ENCODE measurements around the gene PPIP5K2.

DNA sequence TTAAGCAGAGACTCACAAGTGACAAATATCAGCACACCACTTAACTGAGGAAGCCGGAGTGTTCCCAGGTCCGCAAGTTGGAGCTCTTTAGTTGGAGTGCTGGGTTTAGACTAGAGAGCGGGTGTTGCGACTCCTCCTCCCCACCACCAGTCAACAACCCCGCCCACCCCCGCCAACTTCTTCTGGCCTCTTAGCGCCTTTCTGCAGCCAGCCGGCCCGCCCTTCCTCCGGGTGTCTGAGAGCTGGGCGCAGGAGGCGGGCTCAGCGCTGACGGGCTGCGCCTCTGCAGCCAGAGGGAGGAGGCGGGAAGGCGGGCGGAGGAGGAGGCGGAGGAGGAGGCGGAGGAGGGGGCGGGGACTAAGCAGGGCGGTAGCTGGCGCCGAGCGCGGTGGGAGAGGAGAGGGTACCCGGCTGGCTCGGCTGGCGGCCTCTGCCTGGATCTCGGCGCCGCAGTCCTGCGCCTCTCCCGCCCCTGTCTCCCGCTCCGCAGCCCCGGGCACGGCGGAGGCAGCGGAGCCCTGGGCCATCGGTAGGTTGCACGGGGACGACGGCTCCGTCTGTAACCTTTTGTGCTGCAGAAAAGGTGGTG lies 138.4 kb downstream of the PPIP5K2 start, which contains the start of gene MACIR:
- no peak for TF ChIP-seq EP300 (IDR thresholded peaks at IDR 0.05; ENCODE audit: borderline replicate concordance in 1 of 2, low read depth in 2 of 2, low read length in 2 of 2)
- TF ChIP-seq, protein P1, sequence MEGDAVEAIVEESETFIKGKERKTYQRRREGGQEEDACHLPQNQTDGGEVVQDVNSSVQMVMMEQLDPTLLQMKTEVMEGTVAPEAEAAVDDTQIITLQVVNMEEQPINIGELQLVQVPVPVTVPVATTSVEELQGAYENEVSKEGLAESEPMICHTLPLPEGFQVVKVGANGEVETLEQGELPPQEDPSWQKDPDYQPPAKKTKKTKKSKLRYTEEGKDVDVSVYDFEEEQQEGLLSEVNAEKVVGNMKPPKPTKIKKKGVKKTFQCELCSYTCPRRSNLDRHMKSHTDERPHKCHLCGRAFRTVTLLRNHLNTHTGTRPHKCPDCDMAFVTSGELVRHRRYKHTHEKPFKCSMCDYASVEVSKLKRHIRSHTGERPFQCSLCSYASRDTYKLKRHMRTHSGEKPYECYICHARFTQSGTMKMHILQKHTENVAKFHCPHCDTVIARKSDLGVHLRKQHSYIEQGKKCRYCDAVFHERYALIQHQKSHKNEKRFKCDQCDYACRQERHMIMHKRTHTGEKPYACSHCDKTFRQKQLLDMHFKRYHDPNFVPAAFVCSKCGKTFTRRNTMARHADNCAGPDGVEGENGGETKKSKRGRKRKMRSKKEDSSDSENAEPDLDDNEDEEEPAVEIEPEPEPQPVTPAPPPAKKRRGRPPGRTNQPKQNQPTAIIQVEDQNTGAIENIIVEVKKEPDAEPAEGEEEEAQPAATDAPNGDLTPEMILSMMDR (IDR thresholded peaks at IDR 0.05; ENCODE audit: control extremely low read depth in 1 of 3, insufficient read depth in 1 of 3, low read depth in 1 of 3, low read length in 3 of 3), result no peak
- peak; percentile 87 for TF ChIP-seq POLR2AphosphoS5 (IDR thresholded peaks at IDR 0.05; ENCODE audit: low read depth, low read length)
- TF ChIP-seq, protein P2, sequence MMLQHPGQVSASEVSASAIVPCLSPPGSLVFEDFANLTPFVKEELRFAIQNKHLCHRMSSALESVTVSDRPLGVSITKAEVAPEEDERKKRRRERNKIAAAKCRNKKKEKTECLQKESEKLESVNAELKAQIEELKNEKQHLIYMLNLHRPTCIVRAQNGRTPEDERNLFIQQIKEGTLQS (IDR thresholded peaks at IDR 0.05; ENCODE audit: insufficient read depth, low read depth, low read length), result no peak
- no peak for TF ChIP-seq EZH2 (IDR thresholded peaks at IDR 0.05; ENCODE audit: low read depth, low read length, severe bottlenecking)
- peak; percentile 61; the same call in 1 of the 2 replicates for TF ChIP-seq EGR1 (IDR thresholded peaks at IDR 0.05; ENCODE audit: borderline replicate concordance, low read depth, low read length)
- TF ChIP-seq MAFK (IDR thresholded peaks at IDR 0.05; ENCODE audit: low read depth, low read length), result no peak
- TF ChIP-seq, protein P3, sequence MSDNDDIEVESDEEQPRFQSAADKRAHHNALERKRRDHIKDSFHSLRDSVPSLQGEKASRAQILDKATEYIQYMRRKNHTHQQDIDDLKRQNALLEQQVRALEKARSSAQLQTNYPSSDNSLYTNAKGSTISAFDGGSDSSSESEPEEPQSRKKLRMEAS (IDR thresholded peaks at IDR 0.05), result no peak
- TF ChIP-seq POLR2A (IDR thresholded peaks at IDR 0.05; ENCODE audit: control extremely low read depth in 1 of 2, low read depth in 2 of 2, low read length in 2 of 2), result peak; percentile 65 to 79
- peak; percentile 71 for TF ChIP-seq PHF8 (conservative IDR thresholded peaks at IDR 0.05; ENCODE audit: low read depth, low read length)
- peak; percentile 56 for TF ChIP-seq TAF7 (optimal IDR thresholded peaks at IDR 0.05; ENCODE audit: borderline replicate concordance, low read depth, low read length)

Measured in H1 (cell line).